H9 (cell line): ENCODE measurements around the gene ETV4. TPM values are rescaled to one million over a fixed set of nuclear protein-coding genes. Genes with fewer than 3 reads are reported as not detected.

Experiments
- DNase-seq: peaks from one replicate; pipeline ENCODE4 v3.0.0-alpha.2; 2017
- H2AFZ ChIP-seq: one replicate; pipeline ENCODE4 v1.6.1; 2013; ENCODE audit warnings: mild to moderate bottlenecking, low read length, control low read depth, moderate library complexity
- H2AK5ac ChIP-seq: 2 replicates; pipeline ENCODE4 v1.6.1; 2013; ENCODE audit warnings: low read length, control low read depth, mixed read lengths; ENCODE audit not compliant: insufficient read length
- H2BK120ac ChIP-seq: one replicate; pipeline ENCODE4 v1.6.1; 2013; ENCODE audit warnings: low read depth, mild to moderate bottlenecking, low read length, control low read depth, inconsistent platforms; ENCODE audit not compliant: poor library complexity, severe bottlenecking
- H2BK12ac ChIP-seq: 2 replicates; pipeline ENCODE4 v1.6.1; 2013; ENCODE audit warnings: low read length, control low read depth, mixed read lengths, low read depth; ENCODE audit not compliant: insufficient read length
- H2BK15ac ChIP-seq: 2 replicates; pipeline ENCODE4 v1.6.1; 2013; ENCODE audit warnings: low read depth, low read length, control low read depth
- H2BK20ac ChIP-seq: one replicate; pipeline ENCODE4 v1.6.1; 2013; ENCODE audit warnings: low read depth, mild to moderate bottlenecking, low read length, control low read depth, inconsistent platforms; ENCODE audit not compliant: poor library complexity, severe bottlenecking
- H2BK5ac ChIP-seq: 2 replicates; pipeline ENCODE4 v1.6.1; 2013; ENCODE audit warnings: low read length, control low read depth, mixed read lengths; ENCODE audit not compliant: insufficient read length
- H3K14ac ChIP-seq: 2 replicates; pipeline ENCODE4 v1.6.1; 2013; ENCODE audit warnings: low read length, control low read depth; ENCODE audit not compliant: insufficient read depth
- H3K18ac ChIP-seq: 2 replicates; pipeline ENCODE4 v1.6.1; 2013; ENCODE audit warnings: low read depth, mild to moderate bottlenecking, mixed read lengths, low read length, control low read depth; ENCODE audit not compliant: insufficient read length
- H3K23ac ChIP-seq: 2 replicates; pipeline ENCODE4 v1.6.1; 2013; ENCODE audit warnings: low read length, control low read depth, mixed read lengths, low read depth; ENCODE audit not compliant: insufficient read length
- H3K23me2 ChIP-seq: 2 replicates; pipeline ENCODE4 v1.6.1; 2013; ENCODE audit warnings: low read depth, mild to moderate bottlenecking, mixed read lengths, low read length, control low read depth; ENCODE audit not compliant: insufficient read length, poor library complexity, severe bottlenecking
- H3K27ac ChIP-seq: 2 replicates; pipeline ENCODE4 v1.5.1; 2013; ENCODE audit warnings: low read length, control low read depth, mixed read lengths, low read depth; ENCODE audit not compliant: insufficient read length
- H3K27me3 ChIP-seq: 2 replicates; pipeline ENCODE4 v1.6.1; 2013; ENCODE audit warnings: low read length, control low read depth, inconsistent platforms; ENCODE audit not compliant: insufficient read depth
- H3K4ac ChIP-seq: 2 replicates; pipeline ENCODE4 v1.6.1; 2013; ENCODE audit warnings: low read depth, mild to moderate bottlenecking, control low read depth, inconsistent platforms, low read length, moderate library complexity
- H3K4me1 ChIP-seq: 2 replicates; pipeline ENCODE4 v1.6.1; 2013; ENCODE audit warnings: low read length, control low read depth, inconsistent platforms; ENCODE audit not compliant: insufficient read depth
- H3K4me2 ChIP-seq: 2 replicates; pipeline ENCODE4 v1.6.1; 2013; ENCODE audit warnings: low read length, control low read depth, mixed read lengths; ENCODE audit not compliant: insufficient read length, insufficient read depth
- H3K56ac ChIP-seq: 2 replicates; pipeline ENCODE4 v1.6.1; 2013; ENCODE audit warnings: low read depth, mild to moderate bottlenecking, mixed read lengths, low read length, control low read depth; ENCODE audit not compliant: insufficient read length
- H3K79me1 ChIP-seq: 2 replicates; pipeline ENCODE4 v1.6.1; 2013; ENCODE audit warnings: low read depth, mild to moderate bottlenecking, moderate library complexity, low read length, control low read depth, inconsistent platforms; ENCODE audit not compliant: insufficient read depth, poor library complexity, severe bottlenecking
- H3K79me2 ChIP-seq: 2 replicates; pipeline ENCODE4 v1.6.1; 2013; ENCODE audit warnings: low read length, control low read depth, inconsistent platforms; ENCODE audit not compliant: insufficient read depth
- H3K9ac ChIP-seq: 2 replicates; pipeline ENCODE4 v1.6.1; 2013; ENCODE audit warnings: low read length, control low read depth, mixed read lengths; ENCODE audit not compliant: insufficient read length; ENCODE audit errors: extremely low read depth
- H3K9me3 ChIP-seq: one replicate; pipeline ENCODE4 v1.6.1; 2013; ENCODE audit warnings: low read depth, low read length, inconsistent platforms; ENCODE audit not compliant: control insufficient read depth
- H3T11ph ChIP-seq: one replicate; pipeline ENCODE4 v1.6.1; 2013; ENCODE audit warnings: mild to moderate bottlenecking, low read length, control low read depth, inconsistent platforms
- H4K20me1 ChIP-seq: one replicate; pipeline ENCODE4 v1.6.1; 2013; ENCODE audit not compliant: control insufficient read depth, insufficient read length, insufficient read depth
- H4K5ac ChIP-seq: 2 replicates; pipeline ENCODE4 v1.6.1; 2013; ENCODE audit warnings: low read depth, mild to moderate bottlenecking, mixed read lengths, low read length, control low read depth; ENCODE audit not compliant: insufficient read length
- H4K8ac ChIP-seq: replicated peaks from 2 replicates; pipeline ENCODE4 v1.6.1; 2013; ENCODE audit warnings: low read length, control low read depth, mixed read lengths, low read depth; ENCODE audit not compliant: insufficient read length
- H4K91ac ChIP-seq: 2 replicates; pipeline ENCODE4 v1.6.1; 2013; ENCODE audit warnings: low read depth, mild to moderate bottlenecking, moderate library complexity, mixed read lengths, low read length, control low read depth; ENCODE audit not compliant: insufficient read length
- H3K27ac Mint-ChIP-seq, 3 experiments: 2 replicates in 2 of 3; 3 replicates in 1 of 3; pipeline ENCODE4 v1.8.0; 2020 to 2021; ENCODE audit warnings: mixed read lengths in 3 of 3, mild to moderate bottlenecking in 1 of 3, moderate library complexity in 1 of 3
- H3K27me3 Mint-ChIP-seq: 2 replicates; pipeline ENCODE4 v1.8.0; 2021; ENCODE audit warnings: low read depth, mild to moderate bottlenecking, moderate library complexity, mixed read lengths
- H3K36me3 Mint-ChIP-seq, 3 experiments: 2 replicates in 2 of 3; 3 replicates in 1 of 3; pipeline ENCODE4 v1.8.0; 2020 to 2021; ENCODE audit warnings: low read depth in 3 of 3, mixed read lengths in 3 of 3; ENCODE audit not compliant: insufficient read depth in 1 of 3
- H3K4me1 Mint-ChIP-seq, 2 experiments: 2 replicates each; pipeline ENCODE4 v1.8.0; 2020; ENCODE audit warnings: mixed read lengths in 2 of 2
- H3K4me3 Mint-ChIP-seq, 2 experiments: 2 replicates in 1 of 2; 3 replicates in 1 of 2; pipeline ENCODE4 v1.8.0; 2020 to 2021; ENCODE audit warnings: mild to moderate bottlenecking in 2 of 2, mixed read lengths in 2 of 2, moderate library complexity in 1 of 2
- H3K9me3 Mint-ChIP-seq, 2 experiments: 2 replicates in 1 of 2; 3 replicates in 1 of 2; pipeline ENCODE4 v1.8.0; 2020; ENCODE audit warnings: mild to moderate bottlenecking in 2 of 2, mixed read lengths in 2 of 2, moderate library complexity in 1 of 2
- CTCF ChIP-seq: fragments of 200-600 bp; sonication (generic); conservative IDR thresholded peaks from 3 replicates; pipeline ENCODE4 v1.8.0; 2021; ENCODE audit warnings: antibody characterized with exemption, mild to moderate bottlenecking
- WGBS: extraction: QIAGEN DNeasy Blood & Tissue Kit; methylation state at CpG from one replicate; pipeline ENCODE4 v1.1.7; 2013; ENCODE audit warnings: missing lambda C conversion rate, low lambda C conversion rate, mixed read lengths; ENCODE audit not compliant: insufficient read length; ENCODE audit errors: extremely low coverage; 5-methylcytosine and 5-hydroxymethylcytosine counted together
- total RNA-seq: library from RNA; stranded (reverse); gene quantifications from 2 replicates; pipeline ENCODE4 v1.2.1, GENCODE V29; 2021

Gene ETV4
- total RNA-seq, 1 experiment from 2014 or later: 74.4 TPM

DNA sequence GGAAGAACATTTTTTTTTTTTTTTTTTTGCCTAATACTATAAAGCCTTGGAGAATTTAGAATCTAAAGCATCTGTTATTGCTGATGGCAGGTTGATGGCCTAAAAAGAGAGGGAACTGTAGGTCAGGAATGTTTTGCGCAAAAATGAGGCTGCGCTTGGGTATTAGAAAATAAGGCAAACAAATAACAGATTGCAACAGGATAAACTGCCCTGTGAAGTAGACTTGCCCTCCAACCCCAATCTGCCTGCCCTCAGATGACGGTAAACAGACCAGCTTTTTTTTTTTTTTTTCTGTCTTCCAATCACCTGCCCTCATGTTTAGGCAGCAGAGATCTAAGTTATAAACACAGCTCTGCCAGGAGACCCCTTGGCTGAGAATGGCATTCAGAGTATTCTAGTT, 66.2 kb downstream of the ETV4 start:
- WGBS: no CpG with 5 or more reads among the region's 3 CpGs
- Histone ChIP-seq H3K4ac (no peak overlapping the region), H3K4me1 (peaks cover 2% of the 10 kb centered on the region; the same call in 1 of the 2 replicates), H2AK5ac (no peak overlapping the region), H3K18ac (no peak overlapping the region), H3K79me1 (no peaks in the 10 kb centered on the region), H3K14ac (no peak overlapping the region), H3K23me2 (no peaks in the 10 kb centered on the region), H4K91ac (no peak overlapping the region), H4K20me1 (no peaks in the 10 kb centered on the region), H3K9ac (no peak overlapping the region), H3K79me2 (peaks cover 5% of the 10 kb centered on the region), H3K23ac (no peak overlapping the region), H2BK12ac (no peak overlapping the region), H2AFZ (no peak overlapping the region), H3K27ac (no peak overlapping the region), H4K8ac (no peak overlapping the region), H3K27me3 (no peaks in the 10 kb centered on the region), H3K4me2 (no peak overlapping the region), H3K9me3 (no peaks in the 10 kb centered on the region), H2BK120ac (no peak overlapping the region), H2BK15ac (no peak overlapping the region), H4K5ac (no peak overlapping the region), H3K56ac (no peak overlapping the region), H2BK5ac (no peak overlapping the region), H2BK20ac (no peak overlapping the region), H3T11ph (no peak overlapping the region)
- no peak overlapping the region for H3K27ac Mint-ChIP-seq
- TF ChIP-seq CTCF: no peak
- H3K9me3 Mint-ChIP-seq: no peaks in the 10 kb centered on the region
- no peaks in the 10 kb centered on the region for H3K27me3 Mint-ChIP-seq
- H3K4me3 Mint-ChIP-seq: no peak overlapping the region
- no peak for DNase-seq
- peaks cover 10 to 18% of the 10 kb centered on the region in 2 experiments for H3K4me1 Mint-ChIP-seq
- H3K36me3 Mint-ChIP-seq: peaks cover 0 to 3% (median 2%) of the 10 kb centered on the region in 3 experiments; a peak in 2 of 7 replicates

Other genes starting within 250 kb of the ETV4 start
- 6.2 and 6.4 TPM in 2 replicates for gene ARL4D, start 147.3 kb downstream of the ETV4 start, total RNA-seq
- 50.6 and 54.1 TPM in 2 replicates for gene DHX8, start 62.4 kb downstream of the ETV4 start, total RNA-seq
- gene MEOX1, start 115.6 kb upstream of the ETV4 start, total RNA-seq: not detected in 2 replicates
- not detected in 2 replicates for gene SOST, start 212.5 kb upstream of the ETV4 start, total RNA-seq
- 16.9 and 17.6 TPM in 2 replicates for gene DUSP3, start 232.6 kb upstream of the ETV4 start, total RNA-seq
- not detected in 2 replicates for gene CFAP97D1, start 234.1 kb upstream of the ETV4 start, total RNA-seq